Stimulated activated CD8-positive, alpha-beta memory T cell treated with anti-CD3 and anti-CD28 coated beads, Interleukin-15, amount 100 ng/mL, for 4 hours (primary cell): ENCODE measurements around the gene CDC42EP5.
"Not testable (repeated sequence)": the region's sequence is repeated elsewhere in the genome, so short reads cannot be mapped to it uniquely, and the experiment has no call there.

Experiments
- DNase-seq, 2 donors: peaks; one replicate each; pipeline ENCODE4 v3.0.0-alpha.2; 2020; ENCODE audit warnings: low read depth in 2 of 2

Gene CDC42EP5

GRCh38 chr19:54473071-54473891 lies at the start of gene CDC42EP5:
Gene CDC42EP5, minus strand, starts transcription at chr19:54473296. Its CDS starts 7,749 bp downstream, at chr19:54465547.
- no peak for DNase-seq

GRCh38 chr19:54521860-54522513 lies 48.9 kb upstream of the CDC42EP5 start:
- no peak for DNase-seq

GRCh38 chr19:54521022-54521859 lies 48.1 kb upstream of the CDC42EP5 start:
- DNase-seq: no peak

GRCh38 chr19:54518844-54519243 lies 45.7 kb upstream of the CDC42EP5 start:
- DNase-seq: no peak

GRCh38 chr19:54517483-54517882 lies 44.4 kb upstream of the CDC42EP5 start:
- DNase-seq: no peak

GRCh38 chr19:54515156-54515555 lies 42.1 kb upstream of the CDC42EP5 start:
- no peak for DNase-seq

- DNase-seq: not testable (repeated sequence)
Observed at GRCh38 chr19:54509200-54509940, 36.3 kb upstream of the CDC42EP5 start.

- DNase-seq: not testable (repeated sequence)
Observed at GRCh38 chr19:54508487-54508886, 35.4 kb upstream of the CDC42EP5 start.

GRCh38 chr19:54507824-54508223 lies 34.7 kb upstream of the CDC42EP5 start:
- no peak for DNase-seq

- DNase-seq: not testable (repeated sequence)
Observed at GRCh38 chr19:54507038-54507717, 34.1 kb upstream of the CDC42EP5 start.

- no peak for DNase-seq
Observed at GRCh38 chr19:54506079-54506478, 33.0 kb upstream of the CDC42EP5 start.

GRCh38 chr19:54505542-54505941 lies 32.4 kb upstream of the CDC42EP5 start:
- not testable (repeated sequence) for DNase-seq

GRCh38 chr19:54502518-54503048 lies 29.5 kb upstream of the CDC42EP5 start, which contains the start of gene LAIR2:
Gene LAIR2, plus strand, starts transcription at chr19:54502831. Its CDS starts 88 bp downstream, at chr19:54502919.
- no peak for DNase-seq

GRCh38 chr19:54498451-54498772 lies 25.3 kb upstream of the CDC42EP5 start:
- DNase-seq: not testable (repeated sequence)

- DNase-seq: not testable (repeated sequence)
Observed at GRCh38 chr19:54497747-54498450, 24.8 kb upstream of the CDC42EP5 start.

GRCh38 chr19:54495284-54495683 lies 22.2 kb upstream of the CDC42EP5 start:
- DNase-seq: not testable (repeated sequence)

- DNase-seq: no peak
Observed at GRCh38 chr19:54493967-54494585, 21.0 kb upstream of the CDC42EP5 start.

GRCh38 chr19:54493056-54493455 lies 20.0 kb upstream of the CDC42EP5 start:
- not testable (repeated sequence) for DNase-seq

- DNase-seq: no peak
Observed at GRCh38 chr19:54492568-54492967, 19.5 kb upstream of the CDC42EP5 start.
